Uterus (tissue), 2 donors: ENCODE measurements around the gene ESRRB.

Source experiments
- CTCF ChIP-seq, 4 experiments: fragments of 200-600 bp in 2 of 4; fragments of 450-650 bp in 2 of 4; sonication (generic) in 2 of 4; IDR thresholded peaks; one replicate each; pipeline ENCODE4 v1.5.1; 2016 to 2019; ENCODE audit warnings: antibody characterized with exemption in 4 of 4, mild to moderate bottlenecking in 2 of 4, moderate library complexity in 1 of 4
- POLR2A ChIP-seq, 2 donors: fragments of 450-650 bp; IDR thresholded peaks; one replicate each; pipeline ENCODE4 v1.6.1; 2016; ENCODE audit warnings: antibody characterized with exemption in 2 of 2, mild to moderate bottlenecking in 1 of 2, moderate library complexity in 1 of 2

GRCh38 chr14:76547831-76548230, 171.9 kb downstream of the ESRRB start:
- TF ChIP-seq CTCF (IDR thresholded peaks at IDR 0.05) (no peak), POLR2A (IDR thresholded peaks at IDR 0.05) (no peak)
